GM12878 (cell line): ENCODE results near the gene BCKDHA. TPM values are rescaled to one million over a fixed set of nuclear protein-coding genes. Genes with fewer than 3 reads are reported as not detected.
A peak's percentile ranks its signal among the peaks of the same experiment; 100 is the strongest.

Experiments used
- BHLHE40 ChIP-seq, 2 experiments: fragments of 450-650 bp in 1 of 2; IDR thresholded peaks; 2 replicates each; pipeline ENCODE4 v1.6.1; 2011 to 2017; ENCODE audit warnings: low read depth in 2 of 2, borderline replicate concordance in 1 of 2, improper control_type of control experiment in 1 of 2, low read length in 1 of 2, mild to moderate bottlenecking in 1 of 2
- CBFB ChIP-seq: IDR thresholded peaks from 2 replicates; pipeline ENCODE4 v1.6.1; 2016; ENCODE audit warnings: antibody characterized with exemption, low read depth
- FOXM1 ChIP-seq: IDR thresholded peaks from 2 replicates; pipeline ENCODE4 v1.6.1; 2012; ENCODE audit warnings: low read depth, mild to moderate bottlenecking, inconsistent platforms, low read length, moderate library complexity
- IKZF2 ChIP-seq, 2 experiments: fragments of 450-650 bp; IDR thresholded peaks; 2 replicates each; pipeline ENCODE4 v1.6.1; 2017; ENCODE audit warnings: mild to moderate bottlenecking in 2 of 2, moderate library complexity in 2 of 2
- LARP7 ChIP-seq: fragments of 450-650 bp; IDR thresholded peaks from 2 replicates; pipeline ENCODE4 v1.6.1; 2017; ENCODE audit warnings: mild to moderate bottlenecking
- NFIC ChIP-seq: IDR thresholded peaks from 2 replicates; pipeline ENCODE4 v1.6.1; 2012; ENCODE audit warnings: low read depth, mild to moderate bottlenecking, inconsistent platforms, low read length, moderate library complexity
- NFYB ChIP-seq: IDR thresholded peaks from 2 replicates; pipeline ENCODE4 v1.6.1; 2011; ENCODE audit warnings: low read depth, mild to moderate bottlenecking, low read length, improper control_type of control experiment, moderate library complexity; ENCODE audit not compliant: insufficient read depth
- NR2F1 ChIP-seq: fragments of 450-650 bp; conservative IDR thresholded peaks from 2 replicates; pipeline ENCODE4 v1.6.1; 2017; ENCODE audit warnings: mild to moderate bottlenecking
- SMARCA5 ChIP-seq: fragments of 450-650 bp; IDR thresholded peaks from 2 replicates; pipeline ENCODE4 v1.6.1; 2017; ENCODE audit warnings: mild to moderate bottlenecking
- ZNF217 ChIP-seq: fragments of 450-650 bp; IDR thresholded peaks from 2 replicates; pipeline ENCODE4 v1.6.1; 2017; ENCODE audit warnings: antibody characterized with exemption, mild to moderate bottlenecking
- polyA plus RNA-seq, 11 experiments: library from polyadenylated mRNA; depleted of rRNA in 4 of 11; unstranded in 6 of 11; stranded (reverse) in 5 of 11; fragments of >200 nt; fragmentation: Nextera tagmentation in 4 of 11; fragmentation: Illumina TruSeq in 1 of 11; extraction: Ambion mirVana in 4 of 11; extraction: Trizol in 1 of 11; gene quantifications; 1 replicate in 1 of 11; 2 replicates in 10 of 11; pipeline versions ENCODE4 v1.2.1 to v1.2.3, GENCODE V29; 2011 to 2016; ENCODE audit warnings: inconsistent platforms in 2 of 11, missing spikeins in 2 of 11, low read depth in 1 of 11
- total RNA-seq, 4 experiments: library from RNA; depleted of rRNA in 3 of 4; stranded (reverse); fragments of >200 nt in 3 of 4; fragmentation: Illumina TruSeq in 1 of 4; extraction: Trizol in 1 of 4; gene quantifications; 2 replicates each; pipeline versions ENCODE4 v1.2.1 to v1.2.3, GENCODE V29; 2013 to 2021
- TF ChIP-seq, protein P1 (sequence below): fragments of 450-650 bp; IDR thresholded peaks from 2 replicates; pipeline ENCODE4 v1.6.1; 2017; ENCODE audit warnings: mild to moderate bottlenecking, moderate library complexity
- TF ChIP-seq, protein P2 (sequence below): fragments of 450-650 bp; IDR thresholded peaks from 2 replicates; pipeline ENCODE4 v1.6.1; 2018; ENCODE audit warnings: mild to moderate bottlenecking, low read depth, moderate library complexity; ENCODE audit not compliant: partially characterized antibody
- TF ChIP-seq, protein P3 (sequence below): fragments of 450-650 bp; IDR thresholded peaks from 2 replicates; pipeline ENCODE4 v1.6.1; 2017; ENCODE audit warnings: mild to moderate bottlenecking, moderate library complexity
- TF ChIP-seq, protein P4 (sequence below): fragments of 450-650 bp; IDR thresholded peaks from 2 replicates; pipeline ENCODE4 v1.6.1; 2016; ENCODE audit warnings: mild to moderate bottlenecking, moderate library complexity, borderline replicate concordance

BCKDHA gene
- total and polyA plus RNA-seq, 10 of the 15 experiments (the other 5 are each of a cell fraction or from before 2014, with no cell fraction given), result 9.9 to 107 (median 46.4) TPM

DNA sequence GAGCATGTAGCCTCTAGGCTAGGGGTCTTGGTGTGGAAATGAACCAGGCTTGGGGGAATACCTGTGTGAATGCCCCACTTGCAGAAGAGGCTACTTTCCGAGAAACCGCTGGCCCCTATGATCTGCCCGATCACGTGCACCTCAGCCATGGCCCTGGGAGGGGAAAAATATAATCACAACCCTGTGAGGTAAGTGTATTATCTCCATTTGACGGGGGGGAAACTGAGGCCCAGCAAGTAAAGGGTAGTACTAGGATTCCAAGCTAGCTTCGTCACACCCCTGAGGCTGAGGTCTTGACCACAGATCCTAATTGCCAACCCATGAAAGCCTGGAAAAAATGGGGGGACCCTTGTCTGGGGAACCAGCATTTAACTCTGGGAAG is 34.3 kb upstream of the BCKDHA start (continued):
- TF ChIP-seq, protein P1, sequence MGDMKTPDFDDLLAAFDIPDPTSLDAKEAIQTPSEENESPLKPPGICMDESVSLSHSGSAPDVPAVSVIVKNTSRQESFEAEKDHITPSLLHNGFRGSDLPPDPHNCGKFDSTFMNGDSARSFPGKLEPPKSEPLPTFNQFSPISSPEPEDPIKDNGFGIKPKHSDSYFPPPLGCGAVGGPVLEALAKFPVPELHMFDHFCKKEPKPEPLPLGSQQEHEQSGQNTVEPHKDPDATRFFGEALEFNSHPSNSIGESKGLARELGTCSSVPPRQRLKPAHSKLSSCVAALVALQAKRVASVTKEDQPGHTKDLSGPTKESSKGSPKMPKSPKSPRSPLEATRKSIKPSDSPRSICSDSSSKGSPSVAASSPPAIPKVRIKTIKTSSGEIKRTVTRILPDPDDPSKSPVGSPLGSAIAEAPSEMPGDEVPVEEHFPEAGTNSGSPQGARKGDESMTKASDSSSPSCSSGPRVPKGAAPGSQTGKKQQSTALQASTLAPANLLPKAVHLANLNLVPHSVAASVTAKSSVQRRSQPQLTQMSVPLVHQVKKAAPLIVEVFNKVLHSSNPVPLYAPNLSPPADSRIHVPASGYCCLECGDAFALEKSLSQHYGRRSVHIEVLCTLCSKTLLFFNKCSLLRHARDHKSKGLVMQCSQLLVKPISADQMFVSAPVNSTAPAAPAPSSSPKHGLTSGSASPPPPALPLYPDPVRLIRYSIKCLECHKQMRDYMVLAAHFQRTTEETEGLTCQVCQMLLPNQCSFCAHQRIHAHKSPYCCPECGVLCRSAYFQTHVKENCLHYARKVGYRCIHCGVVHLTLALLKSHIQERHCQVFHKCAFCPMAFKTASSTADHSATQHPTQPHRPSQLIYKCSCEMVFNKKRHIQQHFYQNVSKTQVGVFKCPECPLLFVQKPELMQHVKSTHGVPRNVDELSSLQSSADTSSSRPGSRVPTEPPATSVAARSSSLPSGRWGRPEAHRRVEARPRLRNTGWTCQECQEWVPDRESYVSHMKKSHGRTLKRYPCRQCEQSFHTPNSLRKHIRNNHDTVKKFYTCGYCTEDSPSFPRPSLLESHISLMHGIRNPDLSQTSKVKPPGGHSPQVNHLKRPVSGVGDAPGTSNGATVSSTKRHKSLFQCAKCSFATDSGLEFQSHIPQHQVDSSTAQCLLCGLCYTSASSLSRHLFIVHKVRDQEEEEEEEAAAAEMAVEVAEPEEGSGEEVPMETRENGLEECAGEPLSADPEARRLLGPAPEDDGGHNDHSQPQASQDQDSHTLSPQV, result peak; percentile 58; the same call in 1 of the 2 replicates
- TF ChIP-seq FOXM1 (no peak), LARP7 (peak; percentile 24; the same call in 1 of the 2 replicates), NFIC (no peak), NFYB (no peak), SMARCA5 (no peak), IKZF2 (IDR thresholded peaks at IDR 0.05) (peak in 1 of 2 experiments; percentile 19; a peak in 2 of 4 replicates), ZNF217 (0 out of 2 replicates have a peak, but pooled peaks have one; percentile 38), BHLHE40 (IDR thresholded peaks at IDR 0.05; ENCODE audit: borderline replicate concordance in 1 of 2, low read depth in 2 of 2, low read length in 1 of 2) (peak; percentile 20 to 82; a peak in 3 of 4 replicates), NR2F1 (peak; percentile 70), CBFB (no peak)
- TF ChIP-seq, protein P2, sequence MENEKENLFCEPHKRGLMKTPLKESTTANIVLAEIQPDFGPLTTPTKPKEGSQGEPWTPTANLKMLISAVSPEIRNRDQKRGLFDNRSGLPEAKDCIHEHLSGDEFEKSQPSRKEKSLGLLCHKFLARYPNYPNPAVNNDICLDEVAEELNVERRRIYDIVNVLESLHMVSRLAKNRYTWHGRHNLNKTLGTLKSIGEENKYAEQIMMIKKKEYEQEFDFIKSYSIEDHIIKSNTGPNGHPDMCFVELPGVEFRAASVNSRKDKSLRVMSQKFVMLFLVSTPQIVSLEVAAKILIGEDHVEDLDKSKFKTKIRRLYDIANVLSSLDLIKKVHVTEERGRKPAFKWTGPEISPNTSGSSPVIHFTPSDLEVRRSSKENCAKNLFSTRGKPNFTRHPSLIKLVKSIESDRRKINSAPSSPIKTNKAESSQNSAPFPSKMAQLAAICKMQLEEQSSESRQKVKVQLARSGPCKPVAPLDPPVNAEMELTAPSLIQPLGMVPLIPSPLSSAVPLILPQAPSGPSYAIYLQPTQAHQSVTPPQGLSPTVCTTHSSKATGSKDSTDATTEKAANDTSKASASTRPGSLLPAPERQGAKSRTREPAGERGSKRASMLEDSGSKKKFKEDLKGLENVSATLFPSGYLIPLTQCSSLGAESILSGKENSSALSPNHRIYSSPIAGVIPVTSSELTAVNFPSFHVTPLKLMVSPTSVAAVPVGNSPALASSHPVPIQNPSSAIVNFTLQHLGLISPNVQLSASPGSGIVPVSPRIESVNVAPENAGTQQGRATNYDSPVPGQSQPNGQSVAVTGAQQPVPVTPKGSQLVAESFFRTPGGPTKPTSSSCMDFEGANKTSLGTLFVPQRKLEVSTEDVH, result no peak
- TF ChIP-seq, protein P3, sequence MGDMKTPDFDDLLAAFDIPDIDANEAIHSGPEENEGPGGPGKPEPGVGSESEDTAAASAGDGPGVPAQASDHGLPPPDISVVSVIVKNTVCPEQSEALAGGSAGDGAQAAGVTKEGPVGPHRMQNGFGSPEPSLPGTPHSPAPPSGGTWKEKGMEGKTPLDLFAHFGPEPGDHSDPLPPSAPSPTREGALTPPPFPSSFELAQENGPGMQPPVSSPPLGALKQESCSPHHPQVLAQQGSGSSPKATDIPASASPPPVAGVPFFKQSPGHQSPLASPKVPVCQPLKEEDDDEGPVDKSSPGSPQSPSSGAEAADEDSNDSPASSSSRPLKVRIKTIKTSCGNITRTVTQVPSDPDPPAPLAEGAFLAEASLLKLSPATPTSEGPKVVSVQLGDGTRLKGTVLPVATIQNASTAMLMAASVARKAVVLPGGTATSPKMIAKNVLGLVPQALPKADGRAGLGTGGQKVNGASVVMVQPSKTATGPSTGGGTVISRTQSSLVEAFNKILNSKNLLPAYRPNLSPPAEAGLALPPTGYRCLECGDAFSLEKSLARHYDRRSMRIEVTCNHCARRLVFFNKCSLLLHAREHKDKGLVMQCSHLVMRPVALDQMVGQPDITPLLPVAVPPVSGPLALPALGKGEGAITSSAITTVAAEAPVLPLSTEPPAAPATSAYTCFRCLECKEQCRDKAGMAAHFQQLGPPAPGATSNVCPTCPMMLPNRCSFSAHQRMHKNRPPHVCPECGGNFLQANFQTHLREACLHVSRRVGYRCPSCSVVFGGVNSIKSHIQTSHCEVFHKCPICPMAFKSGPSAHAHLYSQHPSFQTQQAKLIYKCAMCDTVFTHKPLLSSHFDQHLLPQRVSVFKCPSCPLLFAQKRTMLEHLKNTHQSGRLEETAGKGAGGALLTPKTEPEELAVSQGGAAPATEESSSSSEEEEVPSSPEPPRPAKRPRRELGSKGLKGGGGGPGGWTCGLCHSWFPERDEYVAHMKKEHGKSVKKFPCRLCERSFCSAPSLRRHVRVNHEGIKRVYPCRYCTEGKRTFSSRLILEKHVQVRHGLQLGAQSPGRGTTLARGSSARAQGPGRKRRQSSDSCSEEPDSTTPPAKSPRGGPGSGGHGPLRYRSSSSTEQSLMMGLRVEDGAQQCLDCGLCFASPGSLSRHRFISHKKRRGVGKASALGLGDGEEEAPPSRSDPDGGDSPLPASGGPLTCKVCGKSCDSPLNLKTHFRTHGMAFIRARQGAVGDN, result peak; percentile 88
- TF ChIP-seq, protein P4, sequence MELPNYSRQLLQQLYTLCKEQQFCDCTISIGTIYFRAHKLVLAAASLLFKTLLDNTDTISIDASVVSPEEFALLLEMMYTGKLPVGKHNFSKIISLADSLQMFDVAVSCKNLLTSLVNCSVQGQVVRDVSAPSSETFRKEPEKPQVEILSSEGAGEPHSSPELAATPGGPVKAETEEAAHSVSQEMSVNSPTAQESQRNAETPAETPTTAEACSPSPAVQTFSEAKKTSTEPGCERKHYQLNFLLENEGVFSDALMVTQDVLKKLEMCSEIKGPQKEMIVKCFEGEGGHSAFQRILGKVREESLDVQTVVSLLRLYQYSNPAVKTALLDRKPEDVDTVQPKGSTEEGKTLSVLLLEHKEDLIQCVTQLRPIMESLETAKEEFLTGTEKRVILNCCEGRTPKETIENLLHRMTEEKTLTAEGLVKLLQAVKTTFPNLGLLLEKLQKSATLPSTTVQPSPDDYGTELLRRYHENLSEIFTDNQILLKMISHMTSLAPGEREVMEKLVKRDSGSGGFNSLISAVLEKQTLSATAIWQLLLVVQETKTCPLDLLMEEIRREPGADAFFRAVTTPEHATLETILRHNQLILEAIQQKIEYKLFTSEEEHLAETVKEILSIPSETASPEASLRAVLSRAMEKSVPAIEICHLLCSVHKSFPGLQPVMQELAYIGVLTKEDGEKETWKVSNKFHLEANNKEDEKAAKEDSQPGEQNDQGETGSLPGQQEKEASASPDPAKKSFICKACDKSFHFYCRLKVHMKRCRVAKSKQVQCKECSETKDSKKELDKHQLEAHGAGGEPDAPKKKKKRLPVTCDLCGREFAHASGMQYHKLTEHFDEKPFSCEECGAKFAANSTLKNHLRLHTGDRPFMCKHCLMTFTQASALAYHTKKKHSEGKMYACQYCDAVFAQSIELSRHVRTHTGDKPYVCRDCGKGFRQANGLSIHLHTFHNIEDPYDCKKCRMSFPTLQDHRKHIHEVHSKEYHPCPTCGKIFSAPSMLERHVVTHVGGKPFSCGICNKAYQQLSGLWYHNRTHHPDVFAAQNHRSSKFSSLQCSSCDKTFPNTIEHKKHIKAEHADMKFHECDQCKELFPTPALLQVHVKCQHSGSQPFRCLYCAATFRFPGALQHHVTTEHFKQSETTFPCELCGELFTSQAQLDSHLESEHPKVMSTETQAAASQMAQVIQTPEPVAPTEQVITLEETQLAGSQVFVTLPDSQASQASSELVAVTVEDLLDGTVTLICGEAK, result no peak
